PFSK-1 (cell line): ENCODE measurements around the gene TRIM54.

ENCODE experiments used
- FOXP2 ChIP-seq: optimal IDR thresholded peaks from 2 replicates; pipeline ENCODE3; 2011; ENCODE audit warnings: borderline replicate concordance, control low read depth, inconsistent platforms; ENCODE audit not compliant: insufficient read depth; ENCODE audit errors: extremely low read length, extremely low read depth
- POLR2AphosphoS5 ChIP-seq: IDR thresholded peaks from 2 replicates; pipeline ENCODE4 v1.6.1; 2012; ENCODE audit warnings: low read depth, mild to moderate bottlenecking, control low read depth, low read length, moderate library complexity
- TAF1 ChIP-seq: IDR thresholded peaks from 2 replicates; pipeline ENCODE4 v1.6.1; 2012; ENCODE audit warnings: low read length, control low read depth, borderline replicate concordance; ENCODE audit not compliant: insufficient read depth

DNA sequence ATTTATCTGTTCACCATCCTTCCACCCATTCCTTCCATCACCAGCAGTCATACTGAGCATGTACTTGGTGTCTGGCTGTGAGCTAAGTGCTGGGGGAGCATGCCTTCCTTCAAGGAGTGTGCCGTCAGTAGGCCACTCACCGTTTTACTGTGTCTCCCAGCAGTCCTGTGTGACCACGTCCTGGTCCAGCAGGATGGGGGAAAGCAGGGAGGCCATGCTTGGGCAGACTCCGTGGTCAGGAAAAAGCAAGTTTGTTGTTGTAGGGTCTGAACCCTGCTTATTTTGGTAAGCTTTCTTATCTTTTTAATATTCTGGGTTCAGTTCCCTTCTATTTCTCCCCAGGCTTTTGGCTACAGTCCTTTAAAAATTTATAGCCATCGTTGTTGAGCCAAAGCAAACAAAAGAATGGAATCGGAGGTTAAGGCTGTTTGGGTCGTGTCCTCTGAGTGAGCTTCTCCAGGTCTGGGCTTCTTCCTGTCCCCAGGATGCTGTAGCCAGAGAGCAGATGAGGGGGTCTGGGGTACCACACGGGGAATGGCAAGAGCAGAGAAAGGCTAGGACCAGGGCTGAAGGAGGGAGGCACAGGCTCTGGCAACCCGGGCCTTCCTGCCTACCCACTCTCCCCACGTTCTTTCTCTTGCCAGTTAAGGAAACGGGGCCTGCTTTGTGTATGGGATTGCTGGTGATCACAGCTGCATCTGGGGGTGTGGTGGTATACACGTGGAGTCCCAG, 32.9 kb upstream of the TRIM54 start:
- TF ChIP-seq FOXP2: no peak
- no peak for TF ChIP-seq POLR2AphosphoS5
- no peak for TF ChIP-seq TAF1
